GM18502 (cell line): Measurements from ENCODE around the gene JAKMIP3.

ENCODE experiments used
- ATAC-seq: cut with Tn5 transposase; IDR thresholded peaks from one replicate; pipeline ENCODE4 v1.9.1; 2021; ENCODE audit warnings: mild to moderate bottlenecking; ENCODE audit not compliant: unreplicated experiment, poor library complexity

The JAKMIP3 gene

GRCh38 chr10:132109341-132110110, 43.8 kb downstream of the JAKMIP3 start:
- no peak for ATAC-seq

GRCh38 chr10:132110111-132110521, 44.4 kb downstream of the JAKMIP3 start:
- ATAC-seq, result no peak

- ATAC-seq, result no peak
Observed at GRCh38 chr10:132110713-132111112, 45.0 kb downstream of the JAKMIP3 start.

GRCh38 chr10:132111121-132111731, 45.5 kb downstream of the JAKMIP3 start:
- ATAC-seq, result no peak

- no peak for ATAC-seq
Observed at GRCh38 chr10:132111871-132112341, 46.2 kb downstream of the JAKMIP3 start.

- ATAC-seq, result no peak
Observed at GRCh38 chr10:132112611-132113010, 46.9 kb downstream of the JAKMIP3 start.

GRCh38 chr10:132113206-132113605, 47.5 kb downstream of the JAKMIP3 start:
- ATAC-seq, result no peak

GRCh38 chr10:132113766-132114365, 48.1 kb downstream of the JAKMIP3 start:
- ATAC-seq, result no peak

GRCh38 chr10:132114953-132115520, 49.3 kb downstream of the JAKMIP3 start:
- ATAC-seq, result no peak
